Measurements from ENCODE around the gene VWCE. TPM values are rescaled to one million over a fixed set of nuclear protein-coding genes. Genes with fewer than 3 reads are reported as not detected.

The VWCE gene
- total RNA-seq, 1 experiment from 2014 or later: 0.51 TPM

GRCh38 chr11:61279934-61280659 is 15.0 kb downstream of the VWCE start:
- no peak for ATAC-seq
- no peaks in the 10 kb centered on the region for H3K27me3 ChIP-seq (ENCODE audit: control insufficient read depth, insufficient read depth, low read length)
- H3K36me3 ChIP-seq (ENCODE audit: control insufficient read depth, insufficient read depth, low read length): no peaks in the 10 kb centered on the region
- TF ChIP-seq POLR2AphosphoS5 (IDR thresholded peaks at IDR 0.05; ENCODE audit: low read depth, low read length) (no peak), CTCF (IDR thresholded peaks at IDR 0.05) (no peak), TCF7L2 (IDR thresholded peaks at IDR 0.05; ENCODE audit: low read depth, low read length) (no peak), SIN3A (IDR thresholded peaks at IDR 0.05; ENCODE audit: borderline replicate concordance, insufficient read depth, low read depth, low read length) (no peak)
- TF ChIP-seq, protein P1, sequence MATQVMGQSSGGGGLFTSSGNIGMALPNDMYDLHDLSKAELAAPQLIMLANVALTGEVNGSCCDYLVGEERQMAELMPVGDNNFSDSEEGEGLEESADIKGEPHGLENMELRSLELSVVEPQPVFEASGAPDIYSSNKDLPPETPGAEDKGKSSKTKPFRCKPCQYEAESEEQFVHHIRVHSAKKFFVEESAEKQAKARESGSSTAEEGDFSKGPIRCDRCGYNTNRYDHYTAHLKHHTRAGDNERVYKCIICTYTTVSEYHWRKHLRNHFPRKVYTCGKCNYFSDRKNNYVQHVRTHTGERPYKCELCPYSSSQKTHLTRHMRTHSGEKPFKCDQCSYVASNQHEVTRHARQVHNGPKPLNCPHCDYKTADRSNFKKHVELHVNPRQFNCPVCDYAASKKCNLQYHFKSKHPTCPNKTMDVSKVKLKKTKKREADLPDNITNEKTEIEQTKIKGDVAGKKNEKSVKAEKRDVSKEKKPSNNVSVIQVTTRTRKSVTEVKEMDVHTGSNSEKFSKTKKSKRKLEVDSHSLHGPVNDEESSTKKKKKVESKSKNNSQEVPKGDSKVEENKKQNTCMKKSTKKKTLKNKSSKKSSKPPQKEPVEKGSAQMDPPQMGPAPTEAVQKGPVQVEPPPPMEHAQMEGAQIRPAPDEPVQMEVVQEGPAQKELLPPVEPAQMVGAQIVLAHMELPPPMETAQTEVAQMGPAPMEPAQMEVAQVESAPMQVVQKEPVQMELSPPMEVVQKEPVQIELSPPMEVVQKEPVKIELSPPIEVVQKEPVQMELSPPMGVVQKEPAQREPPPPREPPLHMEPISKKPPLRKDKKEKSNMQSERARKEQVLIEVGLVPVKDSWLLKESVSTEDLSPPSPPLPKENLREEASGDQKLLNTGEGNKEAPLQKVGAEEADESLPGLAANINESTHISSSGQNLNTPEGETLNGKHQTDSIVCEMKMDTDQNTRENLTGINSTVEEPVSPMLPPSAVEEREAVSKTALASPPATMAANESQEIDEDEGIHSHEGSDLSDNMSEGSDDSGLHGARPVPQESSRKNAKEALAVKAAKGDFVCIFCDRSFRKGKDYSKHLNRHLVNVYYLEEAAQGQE (IDR thresholded peaks at IDR 0.05; ENCODE audit: insufficient read depth in 1 of 2, low read depth in 2 of 2, low read length in 1 of 2): no peak
- ChIA-PET CTCF (interaction anchor here (1.4 kb wide), 1 partner anchor 28 kb away, joined by 3 read pairs; no protein-coding TSS in a partner anchor), POLR2A (no interaction called here)
- H3K9me3 ChIP-seq (ENCODE audit: control insufficient read depth, insufficient read depth, low read depth, low read length): no peaks in the 10 kb centered on the region
- intact Hi-C loops (cut with micrococcal nuclease; ENCODE audit: unreplicated experiment) (no loop called here), in situ Hi-C loops (cut with HindIII; ENCODE audit: low pct_unique_long_range_greater_than_20kb, low sequenced_read_pairs) (no loop called here)
- H3K27ac ChIP-seq (ENCODE audit: low read length): no peak overlapping the region
- no TSS peak for BruUV-seq (replicated peaks)
- no peak overlapping the region for H3K4me3 ChIP-seq (ENCODE audit: low read depth in 2 of 2, low read length in 2 of 2)
- DNase-seq (ENCODE audit: low read depth, low spot score): no peak
- 0 out of 2 replicates have a peak, but pooled peaks cover 3% of the 10 kb centered on the region for H3K4me1 ChIP-seq (ENCODE audit: control insufficient read depth, insufficient read depth, low read length)

GRCh38 chr11:61278001-61278470 is 17.1 kb downstream of the VWCE start:
- DNase-seq (ENCODE audit: low read depth, low spot score) (no peak), ATAC-seq (no peak)
- no TSS peak for BruUV-seq (replicated peaks)
- intact Hi-C loops (cut with micrococcal nuclease; ENCODE audit: unreplicated experiment): no loop called here
- H3K27me3 ChIP-seq (ENCODE audit: control insufficient read depth, insufficient read depth, low read length): no peaks in the 10 kb centered on the region
- TF ChIP-seq SIN3A (IDR thresholded peaks at IDR 0.05; ENCODE audit: borderline replicate concordance, insufficient read depth, low read depth, low read length) (no peak), CTCF (IDR thresholded peaks at IDR 0.05) (no peak), POLR2AphosphoS5 (IDR thresholded peaks at IDR 0.05; ENCODE audit: low read depth, low read length) (no peak), TCF7L2 (IDR thresholded peaks at IDR 0.05; ENCODE audit: low read depth, low read length) (no peak)
- TF ChIP-seq, protein P1 (IDR thresholded peaks at IDR 0.05; ENCODE audit: insufficient read depth in 1 of 2, low read depth in 2 of 2, low read length in 1 of 2): no peak
- H3K4me3 ChIP-seq (ENCODE audit: low read depth in 2 of 2, low read length in 2 of 2): no peak overlapping the region
- ChIA-PET POLR2A (no interaction called here), CTCF (no interaction called here)
- no peaks in the 10 kb centered on the region for H3K36me3 ChIP-seq (ENCODE audit: control insufficient read depth, insufficient read depth, low read length)
- H3K9me3 ChIP-seq (ENCODE audit: control insufficient read depth, insufficient read depth, low read depth, low read length): no peaks in the 10 kb centered on the region
- H3K4me1 ChIP-seq (ENCODE audit: control insufficient read depth, insufficient read depth, low read length): 0 out of 2 replicates have a peak, but pooled peaks cover 3% of the 10 kb centered on the region
- H3K27ac ChIP-seq (ENCODE audit: low read length): no peak overlapping the region
- in situ Hi-C loops (cut with HindIII; ENCODE audit: low pct_unique_long_range_greater_than_20kb, low sequenced_read_pairs): no loop called here
